Fibroblast of skin of right quadriceps (primary cell): ENCODE measurements around the gene NYAP1.
"Not testable (repeated sequence)": the region's sequence is repeated elsewhere in the genome, so short reads cannot be mapped to it uniquely, and the experiment has no call there.

ENCODE experiments used
- DNase-seq: peaks from one replicate; pipeline ENCODE4 v3.0.0-alpha.2; 2013

NYAP1 gene

GRCh38 chr7:100483722-100484672 is at the start of gene NYAP1:
Gene NYAP1, plus strand, starts transcription at chr7:100483927. Its CDS starts 1,385 bp downstream, at chr7:100485312.
- DNase-seq, result peak; percentile 63

GRCh38 chr7:100434297-100435144 is 49.2 kb upstream of the NYAP1 start:
- no peak for DNase-seq

- DNase-seq, result no peak
Observed at GRCh38 chr7:100435401-100436304, 48.1 kb upstream of the NYAP1 start.

DNA sequence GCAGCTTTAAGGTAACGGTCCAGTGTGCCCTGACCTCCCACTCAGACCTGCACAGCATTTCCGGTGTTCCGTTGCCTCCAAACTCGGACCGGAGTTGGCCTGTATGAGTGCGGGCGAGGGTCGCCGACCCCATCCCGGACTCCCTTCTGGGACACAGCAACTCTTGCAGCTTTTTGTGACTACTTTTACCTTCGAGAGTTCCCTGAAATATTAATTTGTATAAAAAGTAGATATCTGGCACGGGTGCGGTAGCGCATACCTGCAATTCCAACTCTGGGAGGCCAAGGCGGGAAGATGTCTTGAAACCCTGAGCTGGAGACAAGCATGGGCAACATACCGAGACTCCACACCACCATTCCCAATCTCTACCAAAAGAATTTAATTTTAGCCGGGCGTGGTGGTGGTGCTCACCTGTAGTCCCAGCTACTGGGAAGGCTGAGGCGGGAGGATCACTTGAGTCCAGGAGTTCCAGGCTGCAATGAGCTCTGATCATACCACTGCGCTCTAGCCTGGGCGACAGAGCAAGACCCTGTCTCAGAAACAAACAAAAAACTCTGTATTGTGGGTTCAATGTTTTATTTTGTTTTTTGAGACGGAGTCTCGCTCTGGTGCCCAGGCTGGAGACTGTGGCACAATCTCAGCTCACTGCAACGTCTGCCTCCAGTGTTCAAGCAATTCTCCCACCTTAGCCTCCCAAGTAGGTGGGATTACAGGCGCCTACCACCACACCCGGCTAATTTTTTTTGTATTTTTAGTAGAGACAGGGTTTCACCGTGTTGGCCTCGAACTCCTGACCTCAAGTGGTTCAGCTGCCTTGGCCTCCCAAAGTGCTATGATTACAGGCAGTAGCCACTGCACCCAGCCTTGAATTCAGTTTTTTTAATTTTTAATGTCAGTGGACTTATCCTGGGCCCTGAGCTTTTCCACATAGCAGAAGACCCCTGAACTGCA is 46.3 kb upstream of the NYAP1 start:
- DNase-seq, result no peak

DNA sequence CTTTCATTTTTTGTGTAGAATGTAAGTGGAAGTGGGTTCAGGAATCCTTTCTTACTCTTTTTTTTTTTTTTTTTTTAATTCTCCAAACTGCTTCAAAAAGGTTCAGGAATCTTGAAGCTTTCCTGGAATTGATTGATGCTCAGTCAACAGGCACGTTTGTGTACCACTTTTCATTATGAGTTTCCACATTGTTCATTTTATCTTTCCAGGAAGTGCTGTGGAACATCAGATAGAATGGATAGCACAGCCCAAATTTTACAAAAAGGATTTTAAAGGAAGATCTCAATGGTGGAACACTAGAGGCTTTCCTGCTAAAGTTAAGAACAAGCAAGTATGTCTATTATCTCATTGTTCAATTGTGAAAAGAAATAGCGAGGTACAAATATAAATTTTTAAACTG is 45.6 kb upstream of the NYAP1 start:
- DNase-seq, result no peak

DNA sequence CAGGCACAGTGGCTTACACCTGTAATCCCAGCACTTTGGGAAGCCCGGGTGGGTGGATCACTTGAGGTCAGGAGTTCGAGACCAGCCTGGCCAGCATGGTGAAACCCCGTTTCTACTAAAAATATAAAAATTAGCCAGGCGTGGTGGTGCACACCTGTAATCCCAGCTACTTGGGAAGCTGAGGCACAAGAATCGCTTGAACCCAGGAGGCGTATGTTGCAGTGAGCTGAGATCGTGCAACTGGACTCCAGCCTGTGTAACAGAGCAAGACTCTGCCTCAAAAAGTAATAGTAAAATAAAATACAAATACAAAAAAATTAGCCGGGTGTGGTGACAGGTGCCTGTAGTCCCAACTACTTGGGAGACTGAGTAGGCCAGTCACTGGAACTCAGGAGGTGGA is 45.0 kb upstream of the NYAP1 start:
- not testable (repeated sequence) for DNase-seq

- DNase-seq, result not testable (repeated sequence)
Observed at GRCh38 chr7:100439244-100439643, 44.5 kb upstream of the NYAP1 start.

GRCh38 chr7:100441641-100442535 is 41.8 kb upstream of the NYAP1 start:
- DNase-seq, result no peak

DNA sequence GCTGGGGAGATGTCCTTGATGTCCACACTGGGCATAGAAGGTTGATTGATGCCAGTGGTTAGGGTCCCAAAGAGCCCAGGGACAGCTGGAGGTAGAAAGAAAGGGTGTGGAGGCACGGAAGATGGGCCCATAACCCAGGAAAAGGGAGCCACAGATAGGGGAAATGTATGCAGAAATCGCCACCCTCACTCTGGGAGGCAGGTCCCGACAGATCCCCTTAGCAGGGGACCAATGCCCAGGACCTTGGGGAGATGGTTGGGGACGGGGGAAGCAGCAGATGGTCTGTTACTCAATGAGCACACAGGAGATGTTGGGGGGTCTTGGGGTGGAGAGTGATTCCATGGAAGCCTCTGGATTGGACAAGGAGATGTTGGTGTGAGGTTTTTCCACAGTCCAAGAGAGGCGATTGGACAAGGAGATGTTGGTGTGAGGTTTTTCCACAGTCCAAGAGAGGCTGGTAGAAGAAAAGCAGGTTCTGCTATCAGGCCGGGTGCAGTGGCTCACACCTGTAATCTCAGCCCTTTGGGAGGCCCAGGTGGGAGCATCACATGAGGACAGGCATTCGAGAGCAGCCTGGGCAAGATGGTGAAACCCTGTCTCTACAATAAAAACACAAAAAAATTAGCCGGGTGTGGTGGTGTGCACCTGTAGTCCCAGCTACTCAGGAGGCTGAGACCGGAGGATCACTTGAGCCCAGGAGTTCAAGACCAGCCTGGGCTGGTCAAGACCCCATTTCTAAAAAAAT is 40.5 kb upstream of the NYAP1 start:
- DNase-seq, result no peak

- peak; percentile 52 for DNase-seq
Observed at GRCh38 chr7:100444311-100445278, 39.1 kb upstream of the NYAP1 start.

- peak; percentile 61 for DNase-seq
Observed at GRCh38 chr7:100446040-100446439, 37.7 kb upstream of the NYAP1 start.

GRCh38 chr7:100447363-100447762 is 36.4 kb upstream of the NYAP1 start:
- not testable (repeated sequence) for DNase-seq

- DNase-seq, result no peak
Observed at GRCh38 chr7:100449190-100449795, 34.4 kb upstream of the NYAP1 start.

- DNase-seq, result no peak
Observed at GRCh38 chr7:100452513-100452912, 31.2 kb upstream of the NYAP1 start.

DNA sequence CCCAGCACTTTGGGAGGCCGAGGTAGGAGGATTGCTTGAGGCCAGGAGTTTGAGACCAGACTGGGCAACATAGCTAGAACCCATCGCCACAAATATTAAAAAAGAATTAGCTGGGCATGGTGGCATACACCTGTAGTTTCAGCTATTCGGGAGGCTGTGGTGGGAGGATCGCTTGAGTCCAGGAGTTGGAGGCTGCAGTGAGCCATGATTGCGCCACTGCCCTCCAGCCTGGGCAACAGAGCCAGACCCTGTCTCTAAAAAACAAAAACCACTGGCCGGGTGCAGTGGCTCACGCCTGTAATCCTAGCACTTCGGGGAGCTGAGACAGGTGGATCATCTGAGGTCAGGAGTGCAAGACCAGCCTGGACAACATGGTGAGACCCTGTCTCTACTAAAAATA is 29.9 kb upstream of the NYAP1 start:
- not testable (repeated sequence) for DNase-seq

- DNase-seq, result no peak
Observed at GRCh38 chr7:100455206-100455605, 28.5 kb upstream of the NYAP1 start.

DNA sequence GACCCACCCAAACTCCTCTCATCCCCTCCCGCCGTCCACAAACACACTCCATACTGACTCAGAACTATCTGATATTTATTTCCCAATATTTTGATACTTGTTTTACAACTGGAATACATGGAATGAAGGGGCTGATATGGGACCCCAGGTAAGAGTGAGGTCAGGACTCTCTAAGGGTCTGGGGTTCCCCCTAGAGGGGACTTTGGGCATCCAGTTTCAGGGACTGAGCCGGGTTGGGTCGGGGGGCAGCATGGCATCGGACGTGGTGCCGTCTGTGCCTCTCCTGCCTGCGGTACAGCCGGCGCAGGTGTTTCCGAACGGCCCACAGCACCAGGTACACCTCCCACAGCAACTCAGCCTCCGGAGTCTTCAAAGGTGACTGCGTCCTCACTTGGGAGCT is 27.2 kb upstream of the NYAP1 start:
- no peak for DNase-seq

- no peak for DNase-seq
Observed at GRCh38 chr7:100457033-100457432, 26.7 kb upstream of the NYAP1 start.
